DOHH2 (cell line): ENCODE data around the gene MEF2B.

ENCODE experiments used
- H3F3A ChIP-seq: fragments of 200-600 bp; sonication (generic), shearing (Covaris generic); 2 replicates; pipeline ENCODE4 v1.6.0; 2016; ENCODE audit warnings: antibody characterized with exemption, mild to moderate bottlenecking; ENCODE audit not compliant: control insufficient read depth, insufficient read depth
- H3K27ac ChIP-seq: fragments of 200-600 bp; sonication (generic); 2 replicates; pipeline ENCODE4 v1.5.1; 2014; ENCODE audit warnings: low read depth, mild to moderate bottlenecking, low read length, moderate library complexity
- H3K27me3 ChIP-seq: fragments of 200-600 bp; sonication (generic); 2 replicates; pipeline ENCODE4 v1.6.1; 2014; ENCODE audit warnings: mild to moderate bottlenecking, low read length, mixed read lengths; ENCODE audit not compliant: control insufficient read depth
- H3K36me3 ChIP-seq: fragments of 200-600 bp; sonication (generic); 2 replicates; pipeline ENCODE4 v1.6.1; 2014; ENCODE audit warnings: mild to moderate bottlenecking, low read length, moderate library complexity, mixed read lengths; ENCODE audit not compliant: control insufficient read depth
- H3K4me1 ChIP-seq: fragments of 200-600 bp; sonication (generic); 2 replicates; pipeline ENCODE4 v1.6.1; 2014; ENCODE audit warnings: mild to moderate bottlenecking, low read length, mixed read lengths; ENCODE audit not compliant: control insufficient read depth
- H3K4me2 ChIP-seq: fragments of 200-600 bp; sonication (generic); 2 replicates; pipeline ENCODE4 v1.6.0; 2014; ENCODE audit warnings: mild to moderate bottlenecking, low read length, moderate library complexity
- H3K4me3 ChIP-seq: fragments of 200-600 bp; sonication (generic); 2 replicates; pipeline ENCODE4 v1.5.1; 2014; ENCODE audit warnings: mild to moderate bottlenecking, low read length, mixed read lengths
- H3K79me2 ChIP-seq: fragments of 200-600 bp; sonication (generic); 2 replicates; pipeline ENCODE4 v1.6.1; 2014; ENCODE audit warnings: mild to moderate bottlenecking, low read length, mixed read lengths; ENCODE audit not compliant: control insufficient read depth
- H3K9me2 ChIP-seq: fragments of 200-600 bp; sonication (generic); replicated peaks from 2 replicates; pipeline ENCODE4 v1.6.1; 2014; ENCODE audit warnings: mild to moderate bottlenecking, low read length, mixed read lengths; ENCODE audit not compliant: control insufficient read depth
- H3K9me3 ChIP-seq: fragments of 200-600 bp; sonication (generic); 2 replicates; pipeline ENCODE4 v1.6.1; 2014; ENCODE audit warnings: antibody characterized with exemption, low read length, mixed read lengths; ENCODE audit not compliant: control insufficient read depth, insufficient read depth
- H4K20me1 ChIP-seq: fragments of 200-600 bp; sonication (generic); 2 replicates; pipeline ENCODE4 v1.6.0; 2014; ENCODE audit warnings: low read depth, mild to moderate bottlenecking, antibody characterized with exemption, low read length, moderate library complexity; ENCODE audit not compliant: control insufficient read depth, insufficient read depth
- CTCF ChIP-seq: fragments of 200-600 bp; sonication (generic); IDR thresholded peaks from one replicate; pipeline ENCODE4 v1.5.1; 2014; ENCODE audit warnings: antibody characterized with exemption, mild to moderate bottlenecking, low read depth, low read length; ENCODE audit not compliant: poor library complexity, severe bottlenecking
- EZH2phosphoT487 ChIP-seq: fragments of 200-600 bp; sonication (generic); IDR thresholded peaks from 2 replicates; pipeline ENCODE4 v1.6.1; 2017; ENCODE audit warnings: borderline replicate concordance, mild to moderate bottlenecking, antibody characterized with exemption, low read length, moderate library complexity, mixed read lengths

The MEF2B gene

GRCh38 chr19:19146865-19147264, 23.2 kb downstream of the MEF2B start:
- TF ChIP-seq EZH2phosphoT487 (no peak), CTCF (no peak)
- Histone ChIP-seq H3K9me2 (no peaks in the 10 kb centered on the region), H3K27ac (peak overlapping the region; percentile 34; the same call in 1 of the 2 replicates), H3K4me2 (peak overlapping the region; percentile 50), H3K27me3 (no peaks in the 10 kb centered on the region), H3K79me2 (peaks cover 15% of the 10 kb centered on the region), H3K9me3 (no peaks in the 10 kb centered on the region), H3F3A (peaks cover 59% of the 10 kb centered on the region), H3K4me3 (no peak overlapping the region), H3K36me3 (peaks cover 71% of the 10 kb centered on the region), H4K20me1 (peaks cover 6% of the 10 kb centered on the region; the same call in 1 of the 2 replicates), H3K4me1 (peaks cover 78% of the 10 kb centered on the region)

- Histone ChIP-seq H3K4me2 (peak overlapping the region; percentile 50), H3K9me3 (no peaks in the 10 kb centered on the region), H3K27me3 (no peaks in the 10 kb centered on the region), H3K4me1 (peaks cover 71% of the 10 kb centered on the region), H3K27ac (peak overlapping the region; percentile 78), H3K36me3 (peaks cover 63% of the 10 kb centered on the region), H3K79me2 (peaks cover 8% of the 10 kb centered on the region), H3K9me2 (no peaks in the 10 kb centered on the region), H4K20me1 (peaks cover 5% of the 10 kb centered on the region; the same call in 1 of the 2 replicates), H3K4me3 (peak overlapping the region; percentile 24; the same call in 1 of the 2 replicates), H3F3A (peaks cover 56% of the 10 kb centered on the region)
- TF ChIP-seq CTCF = peak; percentile 84
- no peak for TF ChIP-seq EZH2phosphoT487
These were observed 24.1 kb downstream of the MEF2B start for GRCh38 chr19:19145684-19146608.

DNA sequence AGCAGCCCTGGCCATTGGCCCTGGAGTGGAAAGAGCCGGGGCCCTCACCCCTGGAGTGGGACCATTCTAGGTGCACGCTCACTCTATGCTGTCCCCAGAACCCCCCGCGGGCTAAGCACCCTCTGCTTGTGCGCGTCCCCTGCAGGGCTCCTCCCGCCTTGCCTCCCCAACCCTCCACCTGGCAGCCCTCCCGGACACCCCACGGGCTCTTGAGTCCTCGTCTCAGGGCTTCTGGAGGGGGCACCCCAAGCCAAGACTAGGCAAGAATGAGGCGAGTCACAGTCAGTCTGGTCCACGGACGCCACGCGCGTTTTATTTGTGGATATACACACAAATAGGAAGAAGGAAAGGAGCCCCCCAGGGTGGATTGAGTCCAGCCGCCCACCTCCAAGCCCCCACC, 24.8 kb downstream of the MEF2B start:
- Histone ChIP-seq H3K4me1 (peaks cover 65% of the 10 kb centered on the region), H3K9me2 (no peaks in the 10 kb centered on the region), H3F3A (peaks cover 50% of the 10 kb centered on the region), H3K36me3 (peaks cover 57% of the 10 kb centered on the region), H3K9me3 (no peaks in the 10 kb centered on the region), H3K4me2 (peak overlapping the region; percentile 50), H3K4me3 (peak overlapping the region; percentile 24; the same call in 1 of the 2 replicates), H3K27ac (peak overlapping the region; percentile 78), H3K27me3 (no peaks in the 10 kb centered on the region), H3K79me2 (peaks cover 3% of the 10 kb centered on the region; the same call in 1 of the 2 replicates), H4K20me1 (no peaks in the 10 kb centered on the region)
- TF ChIP-seq EZH2phosphoT487 (no peak), CTCF (no peak)
